HEK293 (cell line): Measurements from ENCODE around the gene MSRB1.

Experiments used
- CTCF ChIA-PET: fragments of 350-600 bp; formaldehyde crosslinking; extraction: SDS; loops from one replicate; lab custom pipeline; 2021; ENCODE audit warnings: antibody characterized with exemption; lab: Yijun Ruan, JAX
- POLR2A ChIA-PET: fragments of 300-600 bp; formaldehyde crosslinking; extraction: SDS; loops from one replicate; lab custom pipeline; 2020; ENCODE audit warnings: antibody characterized with exemption, inconsistent platforms; lab: Yijun Ruan, JAX
- H3K27ac ChIP-seq: fragments of 200-500 bp; sonication (Bioruptor generic); 2 replicates; pipeline ENCODE4 v1.5.1; 2014; ENCODE audit warnings: low read depth, low read length, control low read depth, inconsistent platforms; ENCODE audit errors: extremely low read depth
- H3K36me3 ChIP-seq, 2 experiments: fragments of 200-500 bp in 1 of 2; sonication (Bioruptor generic) in 1 of 2; 1 replicate in 1 of 2; 2 replicates in 1 of 2; pipeline ENCODE4 v1.5.1; 2014 to 2017; ENCODE audit warnings: inconsistent platforms in 2 of 2, low read length in 2 of 2; ENCODE audit not compliant: control insufficient read depth in 2 of 2, insufficient read depth in 1 of 2
- H3K4me1 ChIP-seq: fragments of 200-500 bp; sonication (Bioruptor generic); 2 replicates; pipeline ENCODE4 v1.5.1; 2014; ENCODE audit warnings: mild to moderate bottlenecking, low read length, inconsistent platforms; ENCODE audit not compliant: control insufficient read depth, insufficient read depth
- H3K4me3 ChIP-seq: 2 replicates; pipeline ENCODE4 v1.5.1; 2011; ENCODE audit warnings: low read depth, mild to moderate bottlenecking, control low read depth, low read length, moderate library complexity
- H3K9me3 ChIP-seq: fragments of 200-500 bp; sonication (Bioruptor generic); 2 replicates; pipeline ENCODE4 v1.5.1; 2014; ENCODE audit warnings: low read depth, low read length, inconsistent platforms; ENCODE audit not compliant: control insufficient read depth, insufficient read depth
- GLIS1 ChIP-seq: fragments of 450-650 bp; formaldehyde crosslinking; IDR thresholded peaks from 2 replicates; pipeline ENCODE4 v1.5.1; 2016; ENCODE audit warnings: missing biosample characterization, missing genetic modification characterization
- INSM2 ChIP-seq: fragments of 450-650 bp; formaldehyde crosslinking; IDR thresholded peaks from 2 replicates; pipeline ENCODE4 v1.5.1; 2016; ENCODE audit warnings: missing biosample characterization, missing genetic modification characterization
- SP7 ChIP-seq: fragments of 450-650 bp; formaldehyde crosslinking; IDR thresholded peaks from 2 replicates; pipeline ENCODE4 v1.5.1; 2016; ENCODE audit warnings: missing biosample characterization, missing genetic modification characterization
- TSHZ1 ChIP-seq: fragments of 450-650 bp; formaldehyde crosslinking; IDR thresholded peaks from 2 replicates; pipeline ENCODE4 v1.5.1; 2016; ENCODE audit warnings: missing biosample characterization, missing genetic modification characterization, borderline replicate concordance
- YY2 ChIP-seq: fragments of 450-650 bp; formaldehyde crosslinking; IDR thresholded peaks from 2 replicates; pipeline ENCODE4 v1.5.1; 2016; ENCODE audit warnings: missing biosample characterization, missing genetic modification characterization
- ZFP3 ChIP-seq: fragments of 450-650 bp; formaldehyde crosslinking; IDR thresholded peaks from 2 replicates; pipeline ENCODE4 v1.5.1; 2016; ENCODE audit warnings: low read depth, missing biosample characterization, missing genetic modification characterization
- ZIC2 ChIP-seq: fragments of 450-650 bp; formaldehyde crosslinking; IDR thresholded peaks from 2 replicates; pipeline ENCODE4 v1.5.1; 2016; ENCODE audit warnings: missing biosample characterization, missing genetic modification characterization
- ZNF121 ChIP-seq: fragments of 450-650 bp; formaldehyde crosslinking; IDR thresholded peaks from 2 replicates; pipeline ENCODE4 v1.5.1; 2016; ENCODE audit warnings: missing biosample characterization, missing genetic modification characterization
- ZNF16 ChIP-seq: fragments of 450-650 bp; formaldehyde crosslinking; IDR thresholded peaks from 2 replicates; pipeline ENCODE4 v1.5.1; 2016; ENCODE audit warnings: low read depth, missing biosample characterization, missing genetic modification characterization
- ZNF174 ChIP-seq: fragments of 450-650 bp; formaldehyde crosslinking; IDR thresholded peaks from 2 replicates; pipeline ENCODE4 v1.5.0; 2017; ENCODE audit warnings: missing biosample characterization, mild to moderate bottlenecking, missing genetic modification characterization
- ZNF214 ChIP-seq: fragments of 450-650 bp; formaldehyde crosslinking; IDR thresholded peaks from 2 replicates; pipeline ENCODE4 v1.5.1; 2017; ENCODE audit warnings: missing biosample characterization, mild to moderate bottlenecking, missing genetic modification characterization, borderline replicate concordance
- ZNF248 ChIP-seq: fragments of 450-650 bp; formaldehyde crosslinking; IDR thresholded peaks from 2 replicates; pipeline ENCODE4 v1.5.1; 2017; ENCODE audit warnings: missing biosample characterization, missing genetic modification characterization
- ZNF391 ChIP-seq: fragments of 450-650 bp; formaldehyde crosslinking; IDR thresholded peaks from 2 replicates; pipeline ENCODE4 v1.5.1; 2016; ENCODE audit warnings: low read depth, missing biosample characterization, missing genetic modification characterization, borderline replicate concordance
- ZNF394 ChIP-seq: fragments of 450-650 bp; formaldehyde crosslinking; IDR thresholded peaks from 2 replicates; pipeline ENCODE4 v1.5.1; 2016; ENCODE audit warnings: missing biosample characterization, missing genetic modification characterization, mild to moderate bottlenecking, moderate library complexity, borderline replicate concordance
- ZNF48 ChIP-seq: fragments of 450-650 bp; formaldehyde crosslinking; IDR thresholded peaks from 2 replicates; pipeline ENCODE4 v1.5.1; 2016; ENCODE audit warnings: missing biosample characterization, missing genetic modification characterization
- ZNF571 ChIP-seq: fragments of 450-650 bp; formaldehyde crosslinking; IDR thresholded peaks from 2 replicates; pipeline ENCODE4 v1.5.0; 2017; ENCODE audit warnings: missing biosample characterization, missing genetic modification characterization
- ZNF626 ChIP-seq: fragments of 450-650 bp; sonication (Bioruptor Pico); formaldehyde crosslinking; IDR thresholded peaks from 2 replicates; pipeline ENCODE4 v1.5.1; 2018; ENCODE audit warnings: missing biosample characterization, missing genetic modification characterization, inconsistent platforms
- ZSCAN23 ChIP-seq: fragments of 450-650 bp; formaldehyde crosslinking; IDR thresholded peaks from 2 replicates; pipeline ENCODE4 v1.5.1; 2016; ENCODE audit warnings: missing biosample characterization, missing genetic modification characterization
- ZSCAN30 ChIP-seq: fragments of 450-650 bp; IDR thresholded peaks from 2 replicates; pipeline ENCODE4 v1.5.1; 2018; ENCODE audit warnings: missing biosample characterization, mild to moderate bottlenecking, missing genetic modification characterization, moderate library complexity

MSRB1 gene

GRCh38 chr16:1917665-1918350, 25.2 kb downstream of the MSRB1 start:
- H3K4me3 ChIP-seq, result no peak overlapping the region
- CTCF ChIA-PET, result no interaction called here

GRCh38 chr16:1917056-1917664, 25.8 kb downstream of the MSRB1 start:
- no peaks in the 10 kb centered on the region for H3K4me1 ChIP-seq
- no peak overlapping the region for H3K4me3 ChIP-seq
- TF ChIP-seq ZNF394 (tag by site-specific recombination), result peak; percentile 60; the same call in 1 of the 2 replicates
- TF ChIP-seq ZIC2 (tag by site-specific recombination), result no peak
- no peak for TF ChIP-seq ZNF16
- TF ChIP-seq, all 188 proteins: peak for 1
- CTCF ChIA-PET, result no interaction called here
- POLR2A ChIA-PET, result interaction anchor here (0.6 to 1.4 kb wide), 3 partner anchors 9 to 47 kb away, joined by 4 to 7 read pairs (median 5); partner anchors contain the start of gene RPS2
- no peaks in the 10 kb centered on the region for H3K36me3 ChIP-seq
- no peaks in the 10 kb centered on the region for H3K9me3 ChIP-seq
- no peak overlapping the region for H3K27ac ChIP-seq

More at GRCh38 chr16:1917665-1918350, 25.2 kb downstream of the MSRB1 start:
- H3K9me3 ChIP-seq, result no peaks in the 10 kb centered on the region
- TF ChIP-seq ZNF571 (tag by site-specific recombination) (no peak), ZNF121 (tag by site-specific recombination) (no peak), ZNF214 (no peak), ZNF391 (no peak), TSHZ1 (no peak), ZNF626 (tag by site-specific recombination) (no peak), ZNF248 (no peak), ZSCAN30 (tag by site-specific recombination) (no peak), ZNF48 (no peak), ZNF174 (tag by site-specific recombination) (no peak), SP7 (no peak), YY2 (tag by site-specific recombination) (no peak), INSM2 (tag by site-specific recombination) (no peak), ZSCAN23 (no peak), GLIS1 (tag by site-specific recombination) (no peak), ZFP3 (tag by site-specific recombination) (no peak)
- no peaks in the 10 kb centered on the region for H3K4me1 ChIP-seq
- POLR2A ChIA-PET, result no interaction called here
- H3K27ac ChIP-seq, result no peak overlapping the region
- H3K36me3 ChIP-seq, result no peaks in the 10 kb centered on the region
